ENCODE results near the gene KCNQ4. TPM values are rescaled to one million over a fixed set of nuclear protein-coding genes. Genes with fewer than 3 reads are reported as not detected.

Gene KCNQ4
- total and polyA plus RNA-seq, 2 donors (not counting 1 experiment from before 2014, with no cell fraction given) = 0.16 to 0.20 TPM

GRCh38 chr1:40748841-40749718, 34.5 kb upstream of the KCNQ4 start:
- H4K20me1 ChIP-seq (ENCODE audit: control insufficient read depth, insufficient read depth, low read length, poor library complexity, severe bottlenecking) = peaks cover 35% of the 10 kb centered on the region
- H3K27ac ChIP-seq (ENCODE audit: low read length in 2 of 2) = no peak overlapping the region
- DNase-seq = no peak
- peaks cover 35% of the 10 kb centered on the region for H3K79me2 ChIP-seq (ENCODE audit: control insufficient read depth, insufficient read depth, low read length)
- TF ChIP-seq EZH2 (IDR thresholded peaks at IDR 0.05; ENCODE audit: borderline replicate concordance, insufficient read depth, low read depth, low read length, poor library complexity, severe bottlenecking) (no peak), CTCF (IDR thresholded peaks at IDR 0.05) (no peak)
- no peak overlapping the region for H3K4me3 ChIP-seq (ENCODE audit: control extremely low read depth in 1 of 5, extremely low read depth in 1 of 5, insufficient read depth in 1 of 5, low read depth in 2 of 5, low read length in 4 of 5)
- peaks cover 21% of the 10 kb centered on the region for H3K4me1 Mint-ChIP-seq
- no peaks in the 10 kb centered on the region for H3K4me1 ChIP-seq (ENCODE audit: control insufficient read depth in 2 of 2, insufficient read depth in 2 of 2, low read length in 2 of 2)
- ChIA-PET POLR2A (no interaction called here), CTCF (interaction anchor here (1.0 kb wide), 1 partner anchor 23 kb away, joined by 3 read pairs; no protein-coding TSS in a partner anchor)
- no peak overlapping the region for H3K4me2 ChIP-seq (replicated peaks; ENCODE audit: low read depth, low read length, poor library complexity, severe bottlenecking)
- no peak overlapping the region for H2AFZ ChIP-seq (ENCODE audit: insufficient read depth, low read depth, low read length, poor library complexity, severe bottlenecking)
- no peaks in the 10 kb centered on the region for H3K9me3 Mint-ChIP-seq (ENCODE audit: insufficient read depth)
- H3K27ac Mint-ChIP-seq = no peak overlapping the region
- peaks cover 12 to 82% of the 10 kb centered on the region in 2 experiments for H3K36me3 ChIP-seq (replicated peaks in 1 of 2; ENCODE audit: control extremely low read depth in 1 of 2, control insufficient read depth in 1 of 2, extremely low read depth in 1 of 2, insufficient read depth in 2 of 2, low read length in 1 of 2)
- 100% methylated on average over 4 of the region's 5 CpGs for WGBS (ENCODE audit: insufficient coverage)
- H3K27me3 Mint-ChIP-seq = no peaks in the 10 kb centered on the region
- no peak for ATAC-seq (ENCODE audit: low read depth)
- no peaks in the 10 kb centered on the region for H3K27me3 ChIP-seq (replicated peaks in 1 of 4; ENCODE audit: control extremely low read depth in 1 of 4, control insufficient read depth in 3 of 4, insufficient read depth in 4 of 4, low read length in 3 of 4)
- no peaks in the 10 kb centered on the region for H3K9me3 ChIP-seq (ENCODE audit: control extremely low read depth in 1 of 3, control insufficient read depth in 2 of 3, insufficient read depth in 1 of 3, low read length in 2 of 3)
- no peak overlapping the region for H3K9ac ChIP-seq (ENCODE audit: low read length)
- intact Hi-C loops (cut with micrococcal nuclease) = no loop called here
- H3K4me3 Mint-ChIP-seq = no peak overlapping the region

- H3K36me3 ChIP-seq (replicated peaks in 1 of 2; ENCODE audit: control extremely low read depth in 1 of 2, control insufficient read depth in 1 of 2, extremely low read depth in 1 of 2, insufficient read depth in 2 of 2, low read length in 1 of 2) = peaks cover 12 to 83% of the 10 kb centered on the region in 2 experiments
- peaks cover 27% of the 10 kb centered on the region for H3K79me2 ChIP-seq (ENCODE audit: control insufficient read depth, insufficient read depth, low read length)
- Mint-ChIP-seq H3K4me1 (peaks cover 16% of the 10 kb centered on the region), H3K27ac (no peak overlapping the region), H3K4me3 (no peak overlapping the region), H3K27me3 (no peaks in the 10 kb centered on the region), H3K9me3 (ENCODE audit: insufficient read depth) (no peaks in the 10 kb centered on the region)
- H3K27ac ChIP-seq (ENCODE audit: low read length in 2 of 2) = no peak overlapping the region
- 91% methylated on average over 1 of the region's 3 CpGs for WGBS (ENCODE audit: insufficient coverage)
- no peaks in the 10 kb centered on the region for H3K27me3 ChIP-seq (replicated peaks in 1 of 4; ENCODE audit: control extremely low read depth in 1 of 4, control insufficient read depth in 3 of 4, insufficient read depth in 4 of 4, low read length in 3 of 4)
- ChIA-PET POLR2A (no interaction called here), CTCF (interaction anchor here (0.8 kb wide), 1 partner anchor 24 kb away, joined by 3 read pairs; no protein-coding TSS in a partner anchor)
- no peak overlapping the region for H3K4me3 ChIP-seq (ENCODE audit: control extremely low read depth in 1 of 5, extremely low read depth in 1 of 5, insufficient read depth in 1 of 5, low read depth in 2 of 5, low read length in 4 of 5)
- DNase-seq = no peak
- H3K4me1 ChIP-seq (ENCODE audit: control insufficient read depth in 2 of 2, insufficient read depth in 2 of 2, low read length in 2 of 2) = no peaks in the 10 kb centered on the region
- intact Hi-C loops (cut with micrococcal nuclease) = no loop called here
- H2AFZ ChIP-seq (ENCODE audit: insufficient read depth, low read depth, low read length, poor library complexity, severe bottlenecking) = no peak overlapping the region
- H3K9ac ChIP-seq (ENCODE audit: low read length) = no peak overlapping the region
- H3K9me3 ChIP-seq (ENCODE audit: control extremely low read depth in 1 of 3, control insufficient read depth in 2 of 3, insufficient read depth in 1 of 3, low read length in 2 of 3) = no peaks in the 10 kb centered on the region
- H4K20me1 ChIP-seq (ENCODE audit: control insufficient read depth, insufficient read depth, low read length, poor library complexity, severe bottlenecking) = peaks cover 36% of the 10 kb centered on the region
- no peak for TF ChIP-seq EZH2 (IDR thresholded peaks at IDR 0.05; ENCODE audit: borderline replicate concordance, insufficient read depth, low read depth, low read length, poor library complexity, severe bottlenecking)
- no peak for TF ChIP-seq CTCF (IDR thresholded peaks at IDR 0.05)
- no peak overlapping the region for H3K4me2 ChIP-seq (replicated peaks; ENCODE audit: low read depth, low read length, poor library complexity, severe bottlenecking)
- no peak for ATAC-seq (ENCODE audit: low read depth)
Observed at GRCh38 chr1:40749817-40750216, 33.8 kb upstream of the KCNQ4 start.

Measured in B cell (primary cell).